GM19467 (cell line): Measurements from ENCODE around the gene ANTXRL.
"Not testable (repeated sequence)": the region's sequence is repeated elsewhere in the genome, so short reads cannot be mapped to it uniquely, and the experiment has no call there.

Experiments used
- ATAC-seq: cut with Tn5 transposase; IDR thresholded peaks from one replicate; pipeline ENCODE4 v1.9.1; 2021; ENCODE audit warnings: mild to moderate bottlenecking, moderate library complexity; ENCODE audit not compliant: unreplicated experiment

The ANTXRL gene

DNA sequence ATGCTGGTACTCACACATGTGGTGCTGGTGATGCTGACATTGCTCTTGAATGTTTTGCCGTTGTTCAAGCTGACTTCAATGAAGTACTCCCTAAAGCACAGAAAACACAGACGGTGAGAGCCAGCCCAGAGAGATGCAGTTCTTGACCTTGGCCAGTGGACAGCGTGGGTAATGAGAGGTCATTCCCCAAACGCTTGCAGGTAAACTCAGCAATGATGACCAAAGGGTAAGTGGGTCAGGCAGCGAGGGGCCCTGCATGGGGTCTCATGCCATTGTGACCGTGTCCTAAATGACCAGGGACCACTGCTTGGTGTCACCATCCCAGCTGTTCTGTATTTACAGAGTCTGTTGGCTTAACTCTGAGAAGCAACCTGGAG, 32.8 kb upstream of the ANTXRL start:
- ATAC-seq: no peak

DNA sequence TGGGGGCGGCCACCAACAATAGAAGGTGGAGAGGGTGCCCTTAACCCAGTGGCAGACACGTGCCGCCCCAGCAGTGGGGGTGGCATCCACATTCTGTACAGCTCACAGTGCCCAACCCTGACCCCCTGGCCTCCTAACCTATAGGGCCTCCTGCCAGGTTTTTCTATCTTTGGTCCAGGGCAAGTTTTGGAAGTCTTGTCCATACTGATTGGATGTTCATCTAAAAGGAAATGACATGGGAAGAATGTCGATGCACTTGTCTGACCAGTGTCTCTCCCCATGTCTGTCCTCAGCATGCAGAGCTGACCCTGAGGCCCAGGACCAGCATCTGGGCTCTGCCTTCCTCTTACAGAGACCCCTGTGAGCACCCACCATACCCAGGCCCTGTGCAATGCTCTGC, 32.3 kb upstream of the ANTXRL start:
- ATAC-seq: no peak

DNA sequence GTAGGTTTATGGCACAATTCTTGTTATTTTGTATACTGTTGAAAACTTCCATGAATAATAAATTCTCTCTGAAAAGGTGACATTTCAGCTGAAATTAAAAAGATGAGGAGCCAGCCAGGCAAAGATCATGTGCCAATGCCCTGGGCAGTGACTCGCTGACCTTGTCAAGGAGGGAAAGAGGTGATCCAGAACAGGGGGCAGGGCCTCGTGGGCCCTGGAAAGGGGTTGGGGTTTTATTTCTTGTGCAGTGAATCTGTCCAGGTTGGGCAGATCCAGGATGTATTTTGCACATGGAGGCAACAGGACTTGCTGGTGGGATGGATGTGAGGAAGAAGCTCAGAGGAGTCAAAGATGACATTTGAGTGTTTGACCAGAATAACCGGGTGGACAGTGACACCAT, 31.6 kb upstream of the ANTXRL start:
- not testable (repeated sequence) for ATAC-seq

DNA sequence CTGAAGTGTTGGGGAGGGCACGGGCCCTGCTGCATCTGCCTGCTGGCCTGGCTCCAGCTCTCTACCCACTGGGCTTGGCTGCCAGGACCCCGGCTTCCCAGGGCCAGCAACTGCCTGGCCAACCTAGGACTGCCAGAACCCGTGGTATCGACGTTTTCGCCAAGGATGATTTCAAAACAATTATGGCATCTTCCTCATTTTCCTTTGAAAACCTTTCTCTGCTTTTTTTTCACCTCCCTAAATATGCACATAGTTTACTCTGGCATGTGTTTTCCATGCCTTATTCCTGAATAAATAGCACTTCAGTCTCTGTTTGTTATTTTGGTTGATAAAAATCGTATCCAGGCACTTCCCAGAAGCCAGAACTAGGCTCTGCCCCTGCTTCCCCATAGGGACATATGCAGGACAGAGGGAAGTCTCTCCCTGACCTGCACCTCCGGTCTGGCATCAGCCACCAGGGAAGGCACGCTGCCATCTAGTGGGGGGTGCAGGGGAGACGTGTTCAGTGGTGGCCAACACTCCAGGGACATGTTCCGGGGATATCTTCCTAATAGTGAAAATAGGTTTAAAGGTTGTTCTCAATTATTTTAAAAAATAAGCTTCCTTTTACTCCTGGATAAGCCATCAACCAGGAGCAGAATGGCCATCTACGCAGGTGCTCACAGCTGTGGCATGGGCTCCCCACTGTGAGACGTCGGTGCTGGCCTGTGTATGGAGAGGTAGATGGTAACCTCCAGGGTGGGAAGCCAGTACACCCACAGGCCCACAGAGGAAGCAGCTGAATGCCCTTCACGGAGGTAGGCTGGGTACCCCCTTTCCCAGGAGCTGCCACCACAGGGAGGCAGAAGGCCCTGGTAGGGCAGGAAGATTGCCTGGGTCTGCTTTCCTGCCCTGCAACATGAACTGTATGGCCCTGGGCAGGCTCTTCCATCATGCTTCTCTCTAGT, 30.7 kb upstream of the ANTXRL start:
- ATAC-seq: no peak

DNA sequence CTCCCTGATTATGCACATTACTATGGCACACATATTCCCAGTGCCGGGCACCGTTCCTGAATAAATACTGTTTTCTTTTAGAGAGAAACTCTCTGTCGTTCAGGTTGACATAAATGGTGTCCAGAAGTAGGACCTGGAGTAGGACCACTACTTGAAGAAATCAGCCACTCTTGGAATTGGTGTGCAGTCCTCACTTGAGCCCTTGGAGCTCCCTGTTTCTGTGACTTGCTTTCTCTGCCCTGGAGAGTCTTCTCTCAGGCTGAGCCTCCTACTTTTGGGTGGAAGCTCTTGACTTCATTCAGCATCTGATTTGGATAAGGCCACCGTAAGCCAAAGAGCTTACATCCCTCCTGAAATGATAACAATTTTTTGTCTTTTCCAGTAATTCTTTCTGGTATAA, 29.7 kb upstream of the ANTXRL start:
- ATAC-seq: no peak

DNA sequence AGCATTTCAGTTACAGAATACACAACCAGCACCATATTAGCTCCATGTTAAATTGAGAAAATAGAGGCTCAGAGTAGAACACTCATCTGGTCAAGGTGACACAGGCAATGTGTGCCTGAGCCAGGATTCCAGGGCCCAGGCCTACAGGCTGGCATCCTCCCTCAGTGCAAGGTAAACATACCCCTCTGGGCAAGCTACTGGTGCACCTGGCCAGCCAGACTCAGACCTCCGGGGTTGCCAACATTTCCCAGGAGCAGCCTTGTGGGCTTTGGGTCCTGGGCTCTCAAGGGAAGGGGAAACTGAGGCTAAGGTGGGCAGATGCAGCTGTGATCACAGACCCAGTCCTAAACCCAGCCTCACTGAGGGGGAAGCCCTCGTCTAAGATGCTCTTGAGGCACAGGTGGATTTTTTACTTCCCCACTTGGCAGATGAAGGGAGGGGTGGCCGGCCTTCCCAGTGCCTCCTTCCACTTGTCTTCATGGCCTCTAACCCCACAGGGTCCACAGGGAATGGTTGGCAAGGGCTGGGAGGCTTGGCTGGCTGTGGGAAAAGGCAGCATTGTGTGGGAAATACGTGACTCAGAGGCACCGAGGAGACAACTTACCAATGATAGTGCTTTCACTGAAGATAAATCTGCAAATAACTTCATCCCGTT, 23.8 kb upstream of the ANTXRL start:
- ATAC-seq: not testable (repeated sequence)

DNA sequence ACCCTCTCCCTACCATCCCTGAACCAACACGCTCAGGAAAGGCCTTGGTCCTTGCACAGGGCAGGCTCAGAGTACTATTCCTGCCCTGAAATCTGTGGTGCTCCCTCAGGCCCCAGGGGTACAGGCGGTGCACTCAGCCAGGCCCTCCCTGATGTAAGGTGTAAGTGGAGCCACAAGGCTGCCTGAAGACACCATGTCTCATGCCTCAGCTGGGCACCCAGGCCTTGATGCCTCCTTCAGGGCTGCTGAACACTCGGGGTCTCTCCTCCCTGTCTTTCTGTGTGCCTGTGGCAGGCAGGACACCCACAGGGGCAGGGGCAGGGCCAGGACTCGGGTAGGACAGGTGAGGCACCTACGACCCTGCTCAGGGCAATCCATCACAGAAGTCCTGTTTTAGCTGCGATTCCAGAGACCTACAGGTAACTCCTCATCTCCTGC, 22.9 kb upstream of the ANTXRL start:
- no peak for ATAC-seq

DNA sequence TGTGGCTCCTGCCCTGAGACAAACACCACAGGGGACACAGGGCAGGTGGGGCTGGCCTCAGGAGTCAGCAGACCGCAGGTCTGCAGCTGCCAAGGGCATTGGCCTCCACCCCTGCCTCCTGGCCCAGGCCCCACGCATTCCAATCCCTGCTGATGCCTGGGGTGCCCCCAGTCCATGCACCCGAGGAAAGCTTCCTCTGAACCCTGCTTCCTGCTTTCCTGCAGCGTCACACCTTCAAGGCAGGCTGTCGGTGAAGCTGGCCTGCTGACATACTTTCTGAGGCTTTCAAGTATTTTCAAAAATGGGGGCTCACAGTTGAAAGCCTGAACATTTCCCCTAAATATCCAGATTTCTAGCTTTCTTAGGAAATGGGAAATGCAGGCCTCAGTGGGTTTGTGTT, 22.5 kb upstream of the ANTXRL start:
- no peak for ATAC-seq

DNA sequence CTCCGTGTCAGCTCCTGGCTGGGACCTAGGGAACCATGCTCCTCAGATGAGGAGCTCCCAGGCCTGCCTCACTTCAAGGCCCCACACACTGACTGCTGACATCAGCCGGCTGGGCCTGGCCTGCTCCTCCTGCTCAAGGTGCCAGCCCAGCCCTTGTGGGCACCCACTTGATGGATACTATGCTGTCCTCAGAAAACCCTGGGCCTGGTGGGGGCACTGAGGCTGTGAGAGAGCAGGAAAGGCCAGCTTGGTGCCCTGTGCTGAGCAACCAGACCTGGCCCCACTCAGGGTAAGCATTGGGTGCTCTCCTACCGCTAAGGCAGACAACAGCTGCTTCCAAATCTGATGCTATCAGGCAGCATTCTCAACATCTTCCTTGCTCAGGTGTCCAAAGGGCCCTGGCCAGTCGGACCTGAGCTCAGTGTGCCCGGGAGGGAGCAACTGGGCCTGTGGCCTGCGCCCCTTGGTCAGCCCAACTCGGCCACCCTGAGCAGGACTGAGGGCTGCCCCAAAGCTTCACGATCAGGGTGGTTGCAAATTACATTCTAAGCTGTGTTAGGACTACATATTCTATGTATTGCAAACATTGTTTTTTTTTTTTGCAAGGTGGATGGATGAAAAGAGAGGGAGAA, 21.9 kb upstream of the ANTXRL start:
- ATAC-seq: no peak

DNA sequence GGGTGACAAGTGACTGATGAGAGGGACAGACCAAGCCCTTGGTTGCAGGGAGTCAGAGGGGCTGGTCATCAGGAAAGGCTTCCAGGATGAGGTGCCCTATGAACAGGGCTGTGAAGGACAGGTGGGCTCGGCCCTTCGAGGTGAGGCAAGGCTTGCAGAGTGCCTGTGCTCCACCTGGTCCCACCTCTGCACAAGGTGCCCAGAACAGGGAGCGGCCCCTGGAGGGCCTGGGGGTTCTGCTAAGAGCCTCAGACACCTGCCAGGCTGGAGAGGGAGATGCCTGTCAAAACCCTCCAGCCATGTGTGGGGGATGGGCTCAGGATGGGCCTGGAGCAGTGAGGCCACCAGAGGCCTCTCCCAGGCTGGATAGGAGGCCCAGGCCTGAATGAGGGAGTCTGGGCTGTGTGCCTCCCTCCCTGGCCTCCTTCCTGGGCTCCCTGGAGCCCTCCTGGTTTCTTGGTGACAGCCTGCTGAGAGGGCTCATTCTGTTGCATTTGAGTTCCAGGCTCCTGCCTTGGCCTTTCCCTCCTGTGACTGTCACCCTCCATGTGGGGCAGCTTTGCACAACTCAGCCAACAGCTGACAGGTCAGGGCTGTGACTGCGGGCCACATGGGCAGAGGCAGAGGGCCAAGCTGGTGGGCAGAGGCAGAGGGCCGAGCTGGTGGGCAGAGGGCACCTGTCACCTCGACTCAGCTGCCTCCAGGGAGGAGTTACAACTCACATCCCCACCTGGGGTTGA, 21.1 kb upstream of the ANTXRL start:
- not testable (repeated sequence) for ATAC-seq

DNA sequence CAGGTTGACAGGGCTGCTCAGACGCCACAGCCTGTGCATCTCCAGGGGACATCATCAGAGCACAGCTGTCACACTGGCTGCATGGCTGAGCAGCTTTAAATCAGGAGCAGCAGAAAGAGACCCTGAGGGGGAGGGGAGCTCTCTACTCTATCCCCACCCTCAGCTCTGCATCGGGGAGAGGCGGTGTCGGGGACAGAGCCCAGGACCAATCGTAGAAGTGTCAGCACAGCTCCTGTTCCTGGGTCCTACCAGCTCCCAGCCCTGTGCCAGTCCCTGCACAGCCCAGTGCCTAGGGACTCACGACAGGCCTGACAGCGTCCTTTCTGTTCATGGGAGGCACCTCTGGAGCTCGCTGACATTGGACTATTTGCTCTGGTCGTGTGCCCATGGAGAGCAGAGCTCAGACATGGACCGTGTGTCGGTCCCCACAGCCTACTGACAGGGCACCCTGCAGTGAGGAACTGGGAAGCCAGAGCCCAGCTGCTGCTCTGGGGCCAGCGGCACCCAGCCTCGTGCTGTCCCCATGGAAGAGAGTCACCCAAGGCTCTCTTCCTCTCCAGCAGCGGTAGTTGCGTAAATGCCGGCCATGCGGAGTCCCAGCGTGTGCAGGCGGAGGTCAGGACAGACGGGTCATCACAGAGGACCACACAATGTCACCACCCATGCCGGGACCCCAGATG, 20.4 kb upstream of the ANTXRL start:
- no peak for ATAC-seq

DNA sequence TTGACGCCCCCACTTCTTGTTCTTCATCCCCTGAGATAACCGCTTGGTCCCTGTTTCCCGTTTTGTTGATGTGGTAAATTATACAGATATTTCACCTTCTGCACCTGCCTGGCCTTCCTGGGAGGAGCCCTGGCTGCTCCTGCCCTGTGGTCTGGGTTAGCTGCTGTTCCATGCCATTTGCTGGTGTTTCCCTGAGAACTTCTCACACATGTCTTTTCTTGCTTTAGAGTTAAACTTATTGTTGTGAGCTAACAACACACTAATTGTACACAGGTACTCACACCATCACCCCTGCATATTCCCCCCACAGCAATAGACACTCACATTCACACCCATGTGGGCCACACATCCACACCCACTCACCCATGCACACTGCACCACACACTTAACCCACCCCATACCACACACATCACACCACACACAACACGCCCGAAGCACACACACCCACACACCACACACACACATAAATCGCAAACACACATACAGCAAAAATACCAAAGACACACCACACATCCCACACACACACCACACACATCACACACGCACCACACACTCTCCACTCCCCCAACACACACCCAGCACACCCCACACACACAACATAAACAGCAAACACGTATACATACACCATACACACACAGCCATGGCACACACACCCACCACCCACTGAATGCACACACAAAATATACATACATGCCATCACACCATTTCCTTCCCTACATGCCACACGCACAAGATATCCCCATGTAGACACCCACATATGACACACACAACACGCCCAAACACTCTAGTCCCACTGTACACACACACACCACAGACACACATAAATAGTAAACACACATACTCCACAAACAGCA, 19.4 kb upstream of the ANTXRL start:
- no peak for ATAC-seq

DNA sequence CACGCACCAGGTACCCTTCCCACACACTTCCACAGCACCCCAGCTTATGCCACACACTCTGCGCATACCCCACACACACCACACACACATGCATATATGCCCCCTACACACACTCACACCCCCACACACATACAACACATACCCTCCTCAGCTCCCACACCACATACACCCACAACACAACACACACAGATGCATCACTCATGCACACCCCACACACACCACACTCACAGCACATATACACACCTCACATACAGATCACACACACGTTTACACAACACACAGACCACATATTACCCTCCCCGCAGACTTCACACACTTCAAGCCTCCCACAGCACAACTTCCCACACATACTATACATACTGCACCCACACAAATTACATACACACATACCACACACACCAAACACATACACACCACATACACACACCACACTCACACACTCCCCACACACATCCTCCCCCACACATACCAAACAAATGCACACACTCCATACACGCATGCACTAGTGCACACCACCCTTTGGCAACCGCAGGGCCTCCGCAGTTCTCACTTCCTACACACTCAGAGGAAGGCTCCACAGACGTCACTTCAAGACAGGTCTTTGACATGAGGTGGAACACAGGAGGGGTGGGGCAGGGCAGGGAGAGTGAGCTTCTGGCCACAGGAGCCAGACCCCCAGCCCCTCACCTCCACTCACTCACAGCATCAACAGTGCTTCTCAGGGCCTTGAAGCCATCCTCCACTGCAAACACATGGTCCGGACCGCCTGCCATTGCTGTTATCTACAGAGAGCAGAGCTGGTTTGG, 18.5 kb upstream of the ANTXRL start:
- ATAC-seq: peak; percentile 72

DNA sequence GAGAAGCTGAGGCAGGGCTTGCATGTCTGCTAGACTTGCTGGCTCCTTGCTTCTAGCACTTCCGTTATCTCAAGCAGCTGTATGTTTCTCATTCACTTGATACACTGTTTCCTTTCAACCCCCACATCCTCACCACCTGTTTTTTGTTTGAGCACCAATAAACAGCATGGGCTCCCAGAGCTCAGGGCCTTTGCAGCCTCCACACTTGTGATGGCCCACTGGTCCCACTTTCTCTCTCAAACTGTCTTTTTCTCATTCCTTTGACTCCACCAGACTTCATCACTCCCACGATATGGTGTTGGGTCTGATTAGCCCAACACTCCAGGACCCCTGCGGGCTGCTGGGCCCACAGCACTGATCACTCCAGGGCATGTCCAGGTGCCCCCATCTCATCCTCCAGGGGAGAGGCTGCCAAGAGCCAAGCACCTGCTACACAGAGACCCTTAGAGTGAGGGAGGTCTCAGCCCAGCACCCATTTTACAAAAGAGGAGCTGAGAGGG, 17.2 kb upstream of the ANTXRL start:
- not testable (repeated sequence) for ATAC-seq

DNA sequence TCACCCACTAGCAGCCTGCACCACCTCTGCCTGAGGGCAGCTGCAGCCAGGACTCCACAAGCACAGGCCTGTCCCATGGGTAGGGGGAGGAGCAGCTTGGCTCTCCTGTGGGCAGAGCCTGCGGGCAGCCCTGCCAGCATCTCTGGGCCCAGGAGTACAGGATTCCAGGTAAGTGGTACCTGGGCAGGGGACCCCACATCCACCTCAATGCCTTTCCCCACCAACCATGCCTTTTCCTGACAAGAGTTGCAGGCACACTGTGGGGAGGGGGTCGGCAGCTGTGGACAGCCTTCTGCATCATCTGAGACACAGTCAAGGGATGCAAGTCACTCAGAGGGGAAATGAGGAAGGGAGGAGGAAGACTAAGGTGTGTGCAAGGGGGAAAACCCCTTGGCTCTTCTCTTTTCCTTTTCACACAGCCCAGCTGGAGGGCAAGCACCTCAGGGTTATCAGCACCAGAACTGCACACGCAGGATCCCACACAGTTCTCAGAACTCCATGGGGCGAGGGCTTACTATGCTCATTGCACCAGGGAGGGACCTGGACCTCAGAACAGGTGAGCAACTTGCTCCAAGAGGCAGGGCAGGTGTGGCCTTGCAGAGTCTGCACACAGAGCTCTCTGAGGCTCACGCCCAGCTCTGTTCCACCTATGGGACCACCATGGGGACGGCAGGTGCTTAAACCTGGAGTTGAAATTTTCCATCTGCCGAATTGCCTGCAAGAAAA, 16.5 kb upstream of the ANTXRL start:
- ATAC-seq: no peak

DNA sequence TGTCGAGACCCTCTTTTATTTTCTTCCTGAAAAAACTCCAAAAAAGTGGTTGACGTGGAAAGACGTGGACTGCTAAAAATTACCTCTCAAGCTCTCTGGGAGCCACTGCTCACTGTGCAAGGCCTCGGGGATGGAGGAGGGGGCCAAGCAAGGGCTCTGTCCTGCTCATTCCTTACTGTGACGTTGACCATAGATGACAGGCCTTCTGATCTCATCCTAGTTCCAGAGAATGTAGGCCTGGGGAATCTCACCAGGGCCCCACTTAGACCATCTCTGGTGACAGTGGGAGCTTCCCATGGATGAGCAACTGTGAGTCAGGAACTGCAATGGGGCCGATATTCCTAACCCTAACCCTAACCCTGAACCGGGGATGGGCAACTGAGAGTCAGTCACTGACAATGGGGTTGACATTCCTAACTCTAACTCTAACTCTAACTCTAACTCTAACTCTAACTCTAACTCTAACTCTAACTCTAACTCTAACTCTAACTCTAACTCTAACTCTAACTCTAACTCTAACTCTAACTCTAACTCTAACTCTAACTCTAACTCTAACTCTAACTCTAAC, 15.8 kb upstream of the ANTXRL start:
- not testable (repeated sequence) for ATAC-seq

DNA sequence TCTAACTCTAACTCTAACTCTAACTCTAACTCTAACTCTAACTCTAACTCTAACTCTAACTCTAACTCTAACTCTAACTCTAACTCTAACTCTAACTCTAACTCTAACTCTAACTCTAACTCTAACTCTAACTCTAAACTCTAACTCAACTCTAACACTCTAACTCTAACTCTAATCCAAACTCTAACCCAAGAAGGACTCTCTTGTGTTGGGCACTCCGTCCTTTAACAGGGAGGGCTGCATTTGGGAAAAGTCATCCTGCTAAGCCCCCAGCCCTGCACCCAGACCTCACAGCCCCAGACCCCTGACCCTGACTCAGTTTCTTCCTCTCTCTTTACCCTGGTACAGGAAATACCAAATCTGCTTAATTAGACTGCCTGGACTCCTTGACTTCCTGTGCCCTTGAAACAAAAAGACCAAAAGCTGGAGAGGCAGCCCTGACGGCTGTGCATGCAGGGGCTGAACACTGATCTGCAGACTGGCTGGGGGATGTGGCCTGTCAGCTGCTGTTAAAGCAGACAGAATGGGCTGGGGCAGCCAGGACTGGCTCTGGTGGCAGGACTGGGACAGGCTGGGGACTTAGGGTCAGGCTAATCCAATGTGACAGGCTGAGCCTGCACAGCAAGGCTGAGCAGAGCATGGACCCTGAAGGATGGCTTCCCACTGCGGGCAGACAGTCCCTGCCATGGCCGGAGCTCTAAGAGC, 14.8 kb upstream of the ANTXRL start:
- ATAC-seq: not testable (repeated sequence)
